WTC11 (cell line): ENCODE results near the gene GZF1. TPM values are rescaled to one million over a fixed set of nuclear protein-coding genes. Genes with fewer than 3 reads are reported as not detected.

ENCODE experiments used
- ATAC-seq: fragments of 200-7000 bp; cut with Tn5 transposase; 2 replicates; pipeline ENCODE4 v1.10.0; 2021; ENCODE audit warnings: mild to moderate bottlenecking, moderate library complexity
- Bru-seq: library from RNA; stranded (reverse); fragments of 400-500 nt; gene quantifications from one replicate; lab custom pipeline; 2021; lab: Mats Ljungman, UMichigan
- CTCF ChIA-PET: fragments of 300-600 bp; sonication (Branson Sonifier 250); formaldehyde crosslinking; loops from one replicate; lab custom pipeline; 2021; ENCODE audit warnings: antibody characterized with exemption; lab: Charles Lee
- POLR2A ChIA-PET: fragments of 350-600 bp; sonication (Branson Sonifier 250); formaldehyde crosslinking; loops from one replicate; lab custom pipeline; 2021; ENCODE audit warnings: antibody characterized with exemption; lab: Charles Lee
- DNase-seq: peaks from one replicate; pipeline ENCODE4 v3.0.0; 2021; ENCODE audit warnings: low spot score
- H3K27ac Mint-ChIP-seq: 2 replicates; pipeline ENCODE4 v1.8.0; 2021; ENCODE audit warnings: mixed read lengths
- H3K27me3 Mint-ChIP-seq: 2 replicates; pipeline ENCODE4 v1.8.0; 2021; ENCODE audit warnings: low read depth, mild to moderate bottlenecking, moderate library complexity, mixed read lengths
- H3K36me3 Mint-ChIP-seq: 2 replicates; pipeline ENCODE4 v1.8.0; 2021; ENCODE audit warnings: mixed read lengths
- H3K4me1 Mint-ChIP-seq: 2 replicates; pipeline ENCODE4 v1.8.0; 2022; ENCODE audit warnings: mixed read lengths
- H3K4me3 Mint-ChIP-seq: 2 replicates; pipeline ENCODE4 v1.8.0; 2021; ENCODE audit warnings: mild to moderate bottlenecking, moderate library complexity, mixed read lengths
- H3K9me3 Mint-ChIP-seq: 2 replicates; pipeline ENCODE4 v1.8.0; 2021; ENCODE audit warnings: mixed read lengths
- ATF1 ChIP-seq: sonication (generic); formaldehyde crosslinking; IDR thresholded peaks from 2 replicates; pipeline ENCODE4 v1.8.1; 2023; ENCODE audit warnings: mild to moderate bottlenecking, moderate library complexity, missing genetic modification reagents
- ATF3 ChIP-seq: sonication (generic); formaldehyde crosslinking; conservative IDR thresholded peaks from 2 replicates; pipeline ENCODE4 v1.8.1; 2022; ENCODE audit warnings: mild to moderate bottlenecking, missing genetic modification reagents
- CBFB ChIP-seq: sonication (generic); formaldehyde crosslinking; IDR thresholded peaks from 2 replicates; pipeline ENCODE4 v1.8.1; 2022; ENCODE audit warnings: mild to moderate bottlenecking, low read depth, missing genetic modification reagents
- E2F5 ChIP-seq: sonication (generic); formaldehyde crosslinking; IDR thresholded peaks from 2 replicates; pipeline ENCODE4 v1.8.1; 2022; ENCODE audit warnings: mild to moderate bottlenecking, moderate library complexity, missing genetic modification reagents
- ELF4 ChIP-seq: sonication (generic); formaldehyde crosslinking; IDR thresholded peaks from 2 replicates; pipeline ENCODE4 v1.8.1; 2022; ENCODE audit warnings: low read depth, mild to moderate bottlenecking, moderate library complexity, missing genetic modification reagents
- ETV6 ChIP-seq: sonication (generic); formaldehyde crosslinking; IDR thresholded peaks from 2 replicates; pipeline ENCODE4 v1.8.1; 2022; ENCODE audit warnings: mild to moderate bottlenecking, missing genetic modification reagents
- FOXJ3 ChIP-seq: sonication (generic); formaldehyde crosslinking; IDR thresholded peaks from 2 replicates; pipeline ENCODE4 v1.9.0; 2021; ENCODE audit warnings: missing genetic modification reagents, mild to moderate bottlenecking, borderline replicate concordance
- FOXP4 ChIP-seq: sonication (generic); formaldehyde crosslinking; IDR thresholded peaks from 2 replicates; pipeline ENCODE4 v1.8.0; 2022; ENCODE audit warnings: mild to moderate bottlenecking, missing genetic modification reagents
- GRHL2 ChIP-seq: fragments of 250-450 bp; sonication (Bioruptor Pico); IDR thresholded peaks from 2 replicates; pipeline ENCODE4 v1.8.0; 2022; ENCODE audit warnings: mild to moderate bottlenecking, moderate library complexity; ENCODE audit not compliant: insufficient replicate concordance, severe bottlenecking
- GTF2I ChIP-seq: fragments of 250-450 bp; sonication (Bioruptor Pico); conservative IDR thresholded peaks from 2 replicates; pipeline ENCODE4 v1.4.0; 2021; ENCODE audit warnings: mild to moderate bottlenecking
- HMGXB4 ChIP-seq: sonication (generic); formaldehyde crosslinking; IDR thresholded peaks from 2 replicates; pipeline ENCODE4 v1.8.1; 2023; ENCODE audit warnings: mild to moderate bottlenecking, moderate library complexity, missing genetic modification reagents
- MLX ChIP-seq: sonication (generic); formaldehyde crosslinking; IDR thresholded peaks from 2 replicates; pipeline ENCODE4 v1.8.1; 2023; ENCODE audit warnings: mild to moderate bottlenecking, missing genetic modification reagents, moderate library complexity
- NFE2L1 ChIP-seq: sonication (generic); formaldehyde crosslinking; IDR thresholded peaks from 2 replicates; pipeline ENCODE4 v1.8.1; 2023; ENCODE audit warnings: missing genetic modification reagents
- PRRX2 ChIP-seq: fragments of 250-450 bp; sonication (Bioruptor Pico); IDR thresholded peaks from 2 replicates; pipeline ENCODE4 v1.8.0; 2021; ENCODE audit warnings: mild to moderate bottlenecking
- SMAD4 ChIP-seq: sonication (generic); formaldehyde crosslinking; IDR thresholded peaks from 2 replicates; pipeline ENCODE4 v1.8.0; 2022; ENCODE audit warnings: mild to moderate bottlenecking, missing genetic modification reagents
- TP53 ChIP-seq: sonication (generic); formaldehyde crosslinking; IDR thresholded peaks from 2 replicates; pipeline ENCODE4 v1.8.1; 2023; ENCODE audit warnings: mild to moderate bottlenecking, missing genetic modification reagents
- USF2 ChIP-seq: sonication (generic); formaldehyde crosslinking; IDR thresholded peaks from 2 replicates; pipeline ENCODE4 v1.8.1; 2023; ENCODE audit warnings: mild to moderate bottlenecking, missing genetic modification reagents, moderate library complexity
- ZNF121 ChIP-seq: sonication (generic); formaldehyde crosslinking; IDR thresholded peaks from 2 replicates; pipeline ENCODE4 v1.8.0; 2023; ENCODE audit warnings: missing genetic modification reagents
- ZNF317 ChIP-seq: sonication (generic); formaldehyde crosslinking; IDR thresholded peaks from 2 replicates; pipeline ENCODE4 v1.8.1; 2023; ENCODE audit warnings: low read depth, mild to moderate bottlenecking, moderate library complexity, missing genetic modification reagents, borderline replicate concordance
- ZNF423 ChIP-seq: fragments of 250-450 bp; sonication (Bioruptor Pico); IDR thresholded peaks from 2 replicates; pipeline ENCODE4 v2.1.2; 2022; ENCODE audit warnings: mild to moderate bottlenecking, moderate library complexity
- ZNF425 ChIP-seq: fragments of 250-450 bp; sonication (Bioruptor Pico); conservative IDR thresholded peaks from 2 replicates; pipeline ENCODE4 v1.9.0; 2021; ENCODE audit warnings: mild to moderate bottlenecking
- long read RNA-seq, 3 experiments: library from RNA in 1 of 3; library from capped mRNA in 1 of 3; library from polyadenylated mRNA in 1 of 3; unstranded in 2 of 3; stranded (forward) in 1 of 3; transcript quantifications; one replicate each; pipeline ENCODE4 v2.0.0, GENCODE V29; 2021
- total RNA-seq: library from RNA; stranded (reverse); gene quantifications from 3 replicates; pipeline ENCODE4 v1.2.3, GENCODE V29; 2021
- TF ChIP-seq, protein P1 (sequence below): sonication (generic); formaldehyde crosslinking; IDR thresholded peaks from 2 replicates; pipeline ENCODE4 v1.8.1; 2022; ENCODE audit warnings: low read depth, mild to moderate bottlenecking, moderate library complexity, missing genetic modification reagents, borderline replicate concordance
- TF ChIP-seq, protein P2 (sequence below): sonication (generic); formaldehyde crosslinking; IDR thresholded peaks from 2 replicates; pipeline ENCODE4 v1.8.0; 2022; ENCODE audit warnings: mild to moderate bottlenecking, missing genetic modification reagents

GZF1 gene
- 9.5 to 11.2 TPM (median 10.1 TPM) in 3 replicates for total RNA-seq
- percentile 90 among the genes with signal in this experiment for Bru-seq, nascent RNA
- long read RNA-seq, experiment 1, full-length matches to known transcripts = 27 of 52 reads
- long read RNA-seq, experiment 1, partial matches to known transcripts = 4 of 52 reads
- long read RNA-seq, experiment 1, other reads (novel, unspliced or antisense) = 21 of 52 reads
- long read RNA-seq, experiment 2, full-length matches to known transcripts = 8 of 19 reads
- long read RNA-seq, experiment 2, partial matches to known transcripts = 7 of 19 reads
- long read RNA-seq, experiment 2, other reads (novel, unspliced or antisense) = 4 of 19 reads
- long read RNA-seq, experiment 3, partial matches to known transcripts = 0 of 2 reads
- long read RNA-seq, experiment 3, other reads (novel, unspliced or antisense) = 2 of 2 reads

GRCh38 chr20:23361476-23362391 is at the start of gene GZF1:
TSS of gene GZF1 (plus strand) at chr20:23362182. CDS start at chr20:23364384, 2,202 bp downstream.
- Mint-ChIP-seq H3K27ac (peak within 1 kb of the TSS; percentile 96), H3K27me3 (no peaks in the 10 kb centered on the region), H3K36me3 (peaks cover 13% of the 10 kb centered on the region), H3K4me1 (peaks cover 29% of the 10 kb centered on the region), H3K9me3 (no peaks in the 10 kb centered on the region), H3K4me3 (peak within 1 kb of the TSS; percentile 88)
- POLR2A ChIA-PET = interaction anchor here (1.0 to 1.1 kb wide), 2 partner anchors 12 to 60 kb away, joined by 3 to 4 read pairs; partner anchors contain the start of gene NAPB
- peak; percentile 81 for ATAC-seq
- CTCF ChIA-PET = interaction anchor here (0.7 to 1.1 kb wide), 2 partner anchors 60 to 80 kb away, joined by 3 to 4 read pairs; partner anchors contain the start of gene NAPB
- peak; percentile 98 for DNase-seq
- TF ChIP-seq ETV6 (CRISPR knock-in tag) (peak; percentile 89), ZNF423 (no peak), ATF1 (CRISPR knock-in tag) (no peak), ZNF121 (CRISPR knock-in tag) (0 out of 2 replicates have a peak, but pooled peaks have one; percentile 21), E2F5 (0 out of 2 replicates have a peak, but pooled peaks have one; percentile 76), ATF3 (peak; percentile 99), ZNF317 (CRISPR knock-in tag) (no peak), PRRX2 (CRISPR knock-in tag) (no peak), FOXP4 (CRISPR knock-in tag) (peak; percentile 83), NFE2L1 (CRISPR knock-in tag) (0 out of 2 replicates have a peak, but pooled peaks have one; percentile 10), HMGXB4 (CRISPR knock-in tag) (peak; percentile 72; the same call in 1 of the 2 replicates), MLX (CRISPR knock-in tag) (no peak), USF2 (peak; percentile 99), FOXJ3 (CRISPR knock-in tag) (no peak), ELF4 (CRISPR knock-in tag) (0 out of 2 replicates have a peak, but pooled peaks have one; percentile 75), ZNF425 (CRISPR knock-in tag) (no peak), TP53 (CRISPR knock-in tag) (peak; percentile 52; the same call in 1 of the 2 replicates), SMAD4 (no peak), GRHL2 (CRISPR knock-in tag) (no peak), CBFB (CRISPR knock-in tag) (peak; percentile 83; the same call in 1 of the 2 replicates), GTF2I (CRISPR knock-in tag) (no peak)
- TF ChIP-seq, protein P1, sequence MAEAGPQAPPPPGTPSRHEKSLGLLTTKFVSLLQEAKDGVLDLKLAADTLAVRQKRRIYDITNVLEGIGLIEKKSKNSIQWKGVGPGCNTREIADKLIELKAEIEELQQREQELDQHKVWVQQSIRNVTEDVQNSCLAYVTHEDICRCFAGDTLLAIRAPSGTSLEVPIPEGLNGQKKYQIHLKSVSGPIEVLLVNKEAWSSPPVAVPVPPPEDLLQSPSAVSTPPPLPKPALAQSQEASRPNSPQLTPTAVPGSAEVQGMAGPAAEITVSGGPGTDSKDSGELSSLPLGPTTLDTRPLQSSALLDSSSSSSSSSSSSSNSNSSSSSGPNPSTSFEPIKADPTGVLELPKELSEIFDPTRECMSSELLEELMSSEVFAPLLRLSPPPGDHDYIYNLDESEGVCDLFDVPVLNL = no peak
- TF ChIP-seq, protein P2, sequence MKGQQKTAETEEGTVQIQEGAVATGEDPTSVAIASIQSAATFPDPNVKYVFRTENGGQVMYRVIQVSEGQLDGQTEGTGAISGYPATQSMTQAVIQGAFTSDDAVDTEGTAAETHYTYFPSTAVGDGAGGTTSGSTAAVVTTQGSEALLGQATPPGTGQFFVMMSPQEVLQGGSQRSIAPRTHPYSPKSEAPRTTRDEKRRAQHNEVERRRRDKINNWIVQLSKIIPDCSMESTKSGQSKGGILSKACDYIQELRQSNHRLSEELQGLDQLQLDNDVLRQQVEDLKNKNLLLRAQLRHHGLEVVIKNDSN (CRISPR knock-in tag) = peak; percentile 98
